Activated CD4-positive, alpha-beta memory T cell treated with anti-CD3 and anti-CD28 coated beads, Interleukin-2, amount 10 ng/mL, durations not matched to agents 7 days and 5 days (primary cell): ENCODE data around the gene C17orf107. TPM values are rescaled to one million over a fixed set of nuclear protein-coding genes. Genes with fewer than 3 reads are reported as not detected.

ENCODE experiments used
- CTCF ChIA-PET: fragments of 350-600 bp; sonication (Branson Sonifier 250); formaldehyde crosslinking; loops from one replicate; lab custom pipeline; 2021; ENCODE audit warnings: antibody characterized with exemption, inconsistent platforms; lab: Charles Lee
- POLR2A ChIA-PET: fragments of 350-600 bp; sonication (Branson Sonifier 250); formaldehyde crosslinking; loops from one replicate; lab custom pipeline; 2021; ENCODE audit warnings: antibody characterized with exemption; lab: Charles Lee
- DNase-seq: peaks from one replicate; pipeline ENCODE4 v3.0.0-alpha.2; 2020
- H3K27ac Mint-ChIP-seq: one replicate; pipeline ENCODE4 v1.8.0; 2021; ENCODE audit warnings: mild to moderate bottlenecking, mixed read lengths
- H3K27me3 Mint-ChIP-seq: one replicate; pipeline ENCODE4 v1.8.0; 2021; ENCODE audit warnings: mixed read lengths
- H3K36me3 Mint-ChIP-seq: one replicate; pipeline ENCODE4 v1.8.0; 2021; ENCODE audit warnings: low read depth, mixed read lengths
- H3K4me1 Mint-ChIP-seq: one replicate; pipeline ENCODE4 v1.8.0; 2021; ENCODE audit warnings: mixed read lengths
- H3K4me3 Mint-ChIP-seq: one replicate; pipeline ENCODE4 v1.8.0; 2021; ENCODE audit warnings: mild to moderate bottlenecking, mixed read lengths
- H3K9me3 Mint-ChIP-seq: one replicate; pipeline ENCODE4 v1.8.0; 2021; ENCODE audit warnings: mixed read lengths
- total RNA-seq, 2 experiments: library from RNA; stranded (reverse); gene quantifications; one replicate each; pipeline ENCODE4 v1.2.3, GENCODE V29; 2021

The C17orf107 gene
- total RNA-seq, 2 experiments from 2014 or later: 0.58 to 0.98 TPM

GRCh38 chr17:4940555-4941318 lies 41.4 kb downstream of the C17orf107 start:
- no peaks in the 10 kb centered on the region for H3K9me3 Mint-ChIP-seq
- POLR2A ChIA-PET: interaction anchor here (0.9 to 20.7 kb wide), 19 partner anchors 9 to 798 kb away, joined by 3 to 711 read pairs (median 8); partner anchors contain the start of genes C17orf107, CAMTA2, CYB5D2 and ENO3
- H3K27me3 Mint-ChIP-seq: no peaks in the 10 kb centered on the region
- CTCF ChIA-PET: interaction anchor here (0.6 to 2.7 kb wide), 17 partner anchors 8 to 231 kb away, joined by 3 to 29 read pairs (median 4); partner anchors contain the start of genes ARRB2, C17orf107, CAMTA2 and CHRNE
- peak overlapping the region; percentile 100 for H3K27ac Mint-ChIP-seq
- peaks cover 91% of the 10 kb centered on the region for H3K36me3 Mint-ChIP-seq
- H3K4me3 Mint-ChIP-seq: peak overlapping the region; percentile 96
- peak; percentile 67 for DNase-seq
- peaks cover 65% of the 10 kb centered on the region for H3K4me1 Mint-ChIP-seq

GRCh38 chr17:4941319-4941610 lies 41.9 kb downstream of the C17orf107 start:
- ChIA-PET CTCF (interaction anchor here (1.9 kb wide), 1 partner anchor 46 kb away, joined by 7 read pairs; the partner anchor contains the start of gene CAMTA2), POLR2A (interaction anchor here (1.9 to 20.7 kb wide), 5 partner anchors 12 to 230 kb away, joined by 4 to 711 read pairs (median 122); partner anchors contain the start of genes C17orf107, CAMTA2, ENO3 and PFN1)
- Mint-ChIP-seq H3K9me3 (no peaks in the 10 kb centered on the region), H3K36me3 (peaks cover 91% of the 10 kb centered on the region), H3K27ac (peak overlapping the region; percentile 100), H3K4me1 (peaks cover 61% of the 10 kb centered on the region), H3K4me3 (peak overlapping the region; percentile 96), H3K27me3 (no peaks in the 10 kb centered on the region)
- no peak for DNase-seq

- CTCF ChIA-PET: interaction anchor here (1.1 kb wide), 1 partner anchor 40 kb away, joined by 3 read pairs; the partner anchor contains the start of gene CHRNE
- peak overlapping the region; percentile 96 for H3K4me3 Mint-ChIP-seq
- H3K4me1 Mint-ChIP-seq: peaks cover 57% of the 10 kb centered on the region
- POLR2A ChIA-PET: interaction anchor here (1.7 to 20.7 kb wide), 5 partner anchors 11 to 231 kb away, joined by 4 to 711 read pairs (median 122); partner anchors contain the start of genes CAMTA2, ENO3, INCA1 and KIF1C
- H3K9me3 Mint-ChIP-seq: no peaks in the 10 kb centered on the region
- H3K36me3 Mint-ChIP-seq: peaks cover 90% of the 10 kb centered on the region
- DNase-seq: no peak
- peak overlapping the region; percentile 100 for H3K27ac Mint-ChIP-seq
- H3K27me3 Mint-ChIP-seq: no peaks in the 10 kb centered on the region
Observed at GRCh38 chr17:4942760-4943508, 43.6 kb downstream of the C17orf107 start.

- Mint-ChIP-seq H3K27ac (peak overlapping the region; percentile 100), H3K27me3 (no peaks in the 10 kb centered on the region), H3K9me3 (no peaks in the 10 kb centered on the region), H3K36me3 (peaks cover 85% of the 10 kb centered on the region), H3K4me3 (peak overlapping the region; percentile 96), H3K4me1 (peaks cover 48% of the 10 kb centered on the region)
- ChIA-PET POLR2A (interaction anchor here (0.8 to 20.7 kb wide), 4 partner anchors 10 to 43 kb away, joined by 3 to 711 read pairs (median 176); partner anchors contain the start of genes CAMTA2, ENO3, PFN1 and SPAG7), CTCF (interaction anchor here (1.1 to 1.2 kb wide), 2 partner anchors 23 to 41 kb away, joined by 3 read pairs; partner anchors contain the start of genes CHRNE and SPAG7)
- peak; percentile 78 for DNase-seq
Observed at GRCh38 chr17:4944163-4944553, 44.8 kb downstream of the C17orf107 start.

GRCh38 chr17:4944554-4945175 lies 45.3 kb downstream of the C17orf107 start:
- Mint-ChIP-seq H3K36me3 (peaks cover 82% of the 10 kb centered on the region), H3K9me3 (no peaks in the 10 kb centered on the region), H3K4me1 (peaks cover 48% of the 10 kb centered on the region), H3K27me3 (no peaks in the 10 kb centered on the region), H3K4me3 (peak overlapping the region; percentile 96), H3K27ac (peak overlapping the region; percentile 100)
- ChIA-PET POLR2A (interaction anchor here (1.7 to 20.7 kb wide), 7 partner anchors 9 to 230 kb away, joined by 7 to 711 read pairs (median 43); partner anchors contain the start of genes C17orf107, CAMTA2, ENO3 and INCA1), CTCF (interaction anchor here (1.2 kb wide), 1 partner anchor 23 kb away, joined by 3 read pairs; the partner anchor contains the start of gene SPAG7)
- DNase-seq: peak; percentile 45

- peaks cover 51% of the 10 kb centered on the region for H3K4me1 Mint-ChIP-seq
- no peaks in the 10 kb centered on the region for H3K9me3 Mint-ChIP-seq
- ChIA-PET POLR2A (interaction anchor here (0.9 to 20.7 kb wide), 9 partner anchors 8 to 579 kb away, joined by 3 to 711 read pairs (median 11); partner anchors contain the start of genes C17orf107, CAMTA2, ENO3 and INCA1), CTCF (interaction anchor here (0.6 to 1.2 kb wide), 2 partner anchors 22 to 71 kb away, joined by 3 read pairs; partner anchors contain the start of gene SPAG7)
- peak overlapping the region; percentile 100 for H3K27ac Mint-ChIP-seq
- peaks cover 78% of the 10 kb centered on the region for H3K36me3 Mint-ChIP-seq
- H3K27me3 Mint-ChIP-seq: no peaks in the 10 kb centered on the region
- H3K4me3 Mint-ChIP-seq: peak overlapping the region; percentile 96
- DNase-seq: peak; percentile 89
Observed at GRCh38 chr17:4945176-4945943, 46.0 kb downstream of the C17orf107 start.

GRCh38 chr17:4945944-4946280 lies 46.6 kb downstream of the C17orf107 start:
- Mint-ChIP-seq H3K4me3 (peak overlapping the region; percentile 96), H3K27me3 (no peaks in the 10 kb centered on the region), H3K9me3 (no peaks in the 10 kb centered on the region), H3K36me3 (peaks cover 73% of the 10 kb centered on the region), H3K27ac (peak overlapping the region; percentile 100), H3K4me1 (peaks cover 57% of the 10 kb centered on the region)
- ChIA-PET CTCF (interaction anchor here (0.6 kb wide), 1 partner anchor 71 kb away, joined by 3 read pairs; no protein-coding TSS in a partner anchor), POLR2A (interaction anchor here (0.9 to 20.7 kb wide), 10 partner anchors 8 to 580 kb away, joined by 3 to 711 read pairs (median 13); partner anchors contain the start of genes ARRB2, C17orf107, CAMTA2 and ENO3)
- DNase-seq: no peak

- DNase-seq: no peak
- Mint-ChIP-seq H3K27me3 (no peaks in the 10 kb centered on the region), H3K9me3 (no peaks in the 10 kb centered on the region), H3K27ac (peak overlapping the region; percentile 100), H3K4me1 (peaks cover 62% of the 10 kb centered on the region), H3K36me3 (peaks cover 67% of the 10 kb centered on the region), H3K4me3 (peak overlapping the region; percentile 96)
- ChIA-PET POLR2A (interaction anchor here (0.9 to 20.7 kb wide), 13 partner anchors 7 to 580 kb away, joined by 3 to 711 read pairs (median 11); partner anchors contain the start of genes ARRB2, C17orf107, CAMTA2 and ENO3), CTCF (interaction anchor here (0.6 kb wide), 1 partner anchor 70 kb away, joined by 3 read pairs; no protein-coding TSS in a partner anchor)
Observed at GRCh38 chr17:4946312-4946976, 47.1 kb downstream of the C17orf107 start.

- peaks cover 62% of the 10 kb centered on the region for H3K36me3 Mint-ChIP-seq
- DNase-seq: no peak
- peak overlapping the region; percentile 96 for H3K4me3 Mint-ChIP-seq
- peaks cover 62% of the 10 kb centered on the region for H3K4me1 Mint-ChIP-seq
- peak overlapping the region; percentile 100 for H3K27ac Mint-ChIP-seq
- no peaks in the 10 kb centered on the region for H3K27me3 Mint-ChIP-seq
- POLR2A ChIA-PET: interaction anchor here (0.6 to 20.7 kb wide), 17 partner anchors 6 to 244 kb away, joined by 3 to 711 read pairs (median 9); partner anchors contain the start of genes ARRB2, C17orf107, CAMTA2 and ENO3
- CTCF ChIA-PET: interaction anchor here (2.2 kb wide), 1 partner anchor 21 kb away, joined by 10 read pairs; the partner anchor contains the start of gene SPAG7
- no peaks in the 10 kb centered on the region for H3K9me3 Mint-ChIP-seq
Observed at GRCh38 chr17:4947010-4947410, 47.7 kb downstream of the C17orf107 start.

- Mint-ChIP-seq H3K9me3 (no peaks in the 10 kb centered on the region), H3K27ac (peak overlapping the region; percentile 100), H3K4me3 (peak overlapping the region; percentile 96), H3K36me3 (peaks cover 56% of the 10 kb centered on the region), H3K4me1 (peaks cover 56% of the 10 kb centered on the region), H3K27me3 (no peaks in the 10 kb centered on the region)
- DNase-seq: peak; percentile 81
- CTCF ChIA-PET: interaction anchor here (1.1 to 2.2 kb wide), 3 partner anchors 15 to 22 kb away, joined by 4 to 10 read pairs (median 6); partner anchors contain the start of gene SPAG7
- POLR2A ChIA-PET: interaction anchor here (0.6 to 20.7 kb wide), 20 partner anchors 6 to 243 kb away, joined by 3 to 711 read pairs (median 7); partner anchors contain the start of genes ARRB2, C17orf107, CAMTA2 and ENO3
Observed at GRCh38 chr17:4947411-4948165, 48.3 kb downstream of the C17orf107 start.
